ENCODE results near the gene PTGES3.
"Not testable (repeated sequence)": the region's sequence is repeated elsewhere in the genome, so short reads cannot be mapped to it uniquely, and the experiment has no call there.

Gene PTGES3

GRCh38 chr12:56668197-56668457, 20.0 kb downstream of the PTGES3 start:
- no peak overlapping the region for H3K4me3 ChIP-seq (ENCODE audit: low read depth, low read length)
- TF ChIP-seq CTCF (IDR thresholded peaks at IDR 0.05; ENCODE audit: low read depth, low read length) = no peak

GRCh38 chr12:56661979-56662638, 26.0 kb downstream of the PTGES3 start:
- no peak for TF ChIP-seq CTCF (IDR thresholded peaks at IDR 0.05; ENCODE audit: low read depth, low read length)
- no peak overlapping the region for H3K4me3 ChIP-seq (ENCODE audit: low read depth, low read length)

GRCh38 chr12:56661560-56661959, 26.5 kb downstream of the PTGES3 start:
- TF ChIP-seq CTCF (IDR thresholded peaks at IDR 0.05; ENCODE audit: low read depth, low read length) = no peak
- no peak overlapping the region for H3K4me3 ChIP-seq (ENCODE audit: low read depth, low read length)

GRCh38 chr12:56658921-56659320, 29.2 kb downstream of the PTGES3 start:
- TF ChIP-seq CTCF (IDR thresholded peaks at IDR 0.05; ENCODE audit: low read depth, low read length) = no peak
- no peak overlapping the region for H3K4me3 ChIP-seq (ENCODE audit: low read depth, low read length)

- no peak overlapping the region for H3K4me3 ChIP-seq (ENCODE audit: low read depth, low read length)
- TF ChIP-seq CTCF (IDR thresholded peaks at IDR 0.05; ENCODE audit: low read depth, low read length) = no peak
These were observed 30.4 kb downstream of the PTGES3 start for GRCh38 chr12:56657416-56658379.

GRCh38 chr12:56653781-56654180, 34.3 kb downstream of the PTGES3 start:
- H3K4me3 ChIP-seq (ENCODE audit: low read depth, low read length) = not testable (repeated sequence)

- H3K4me3 ChIP-seq (ENCODE audit: low read depth, low read length) = not testable (repeated sequence)
These were observed 40.1 kb downstream of the PTGES3 start for GRCh38 chr12:56648023-56648422.

- H3K4me3 ChIP-seq (ENCODE audit: low read depth, low read length) = peak within 1 kb of the TSS; percentile 92
- no peak for TF ChIP-seq CTCF (IDR thresholded peaks at IDR 0.05; ENCODE audit: low read depth, low read length)
These were observed 42.2 kb downstream of the PTGES3 start, which contains the start of gene ATP5F1B for GRCh38 chr12:56645717-56646446. Gene ATP5F1B (minus strand): TSS chr12:56645984. CDS start chr12:56645963, 21 bp downstream.

All from WI38 (cell line).